ENCODE data around the gene TVP23C.
A peak's percentile ranks its signal among the peaks of the same experiment; 100 is the strongest.

TVP23C gene

GRCh38 chr17:15470536-15470935, 92.7 kb downstream of the TVP23C start:
- Histone ChIP-seq H3K27ac (ENCODE audit: low read depth, low read length) (no peak overlapping the region), H3K9ac (ENCODE audit: low read length) (no peak overlapping the region), H3K4me1 (ENCODE audit: insufficient read depth, low read length) (peaks cover 11% of the 10 kb centered on the region), H3K9me3 (ENCODE audit: low read length) (no peaks in the 10 kb centered on the region), H3K27me3 (ENCODE audit: control insufficient read depth in 1 of 2, insufficient read depth in 2 of 2, low read length in 2 of 2) (no peaks in the 10 kb centered on the region), H3K36me3 (ENCODE audit: insufficient read depth, low read length) (no peaks in the 10 kb centered on the region), H3K4me3 (ENCODE audit: low read depth in 1 of 2, low read length in 2 of 2) (no peak overlapping the region)

DNA sequence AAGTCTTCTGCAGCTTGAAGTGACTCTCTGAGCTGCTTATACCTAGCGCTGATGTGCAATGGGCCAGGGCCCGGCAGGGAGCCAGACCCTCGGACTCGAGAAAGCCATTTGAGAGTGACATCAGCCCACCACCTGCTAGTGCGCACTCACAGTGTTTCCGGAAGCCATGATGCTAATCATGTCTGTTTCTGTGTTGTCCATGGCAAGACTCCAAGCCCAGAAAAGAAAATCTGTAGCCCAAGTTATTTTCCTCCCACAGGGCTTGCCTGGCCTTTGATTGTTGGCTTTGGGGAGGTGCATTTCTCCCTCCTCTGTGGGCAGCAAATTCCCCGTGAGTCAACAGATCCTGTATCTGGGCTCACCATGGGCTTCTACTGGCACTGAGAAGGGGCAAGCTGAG, 94.0 kb downstream of the TVP23C start:
- Histone ChIP-seq H3K4me1 (ENCODE audit: insufficient read depth, low read length) (peaks cover 17% of the 10 kb centered on the region), H3K9me3 (ENCODE audit: low read length) (no peaks in the 10 kb centered on the region), H3K4me3 (ENCODE audit: low read depth in 1 of 2, low read length in 2 of 2) (no peak overlapping the region), H3K27me3 (ENCODE audit: control insufficient read depth in 1 of 2, insufficient read depth in 2 of 2, low read length in 2 of 2) (no peaks in the 10 kb centered on the region), H3K9ac (ENCODE audit: low read length) (no peak overlapping the region), H3K36me3 (ENCODE audit: insufficient read depth, low read length) (no peaks in the 10 kb centered on the region), H3K27ac (ENCODE audit: low read depth, low read length) (no peak overlapping the region)

- no peaks in the 10 kb centered on the region for H3K27me3 ChIP-seq (ENCODE audit: control insufficient read depth in 1 of 2, insufficient read depth in 2 of 2, low read length in 2 of 2)
- H3K36me3 ChIP-seq (ENCODE audit: insufficient read depth, low read length): no peaks in the 10 kb centered on the region
- no peak overlapping the region for H3K9ac ChIP-seq (ENCODE audit: low read length)
- no peak overlapping the region for H3K27ac ChIP-seq (ENCODE audit: low read depth, low read length)
- H3K9me3 ChIP-seq (ENCODE audit: low read length): no peaks in the 10 kb centered on the region
- H3K4me3 ChIP-seq (ENCODE audit: low read depth in 1 of 2, low read length in 2 of 2): no peak overlapping the region
- peaks cover 28% of the 10 kb centered on the region for H3K4me1 ChIP-seq (ENCODE audit: insufficient read depth, low read length)
Observed at GRCh38 chr17:15468126-15468525, 95.2 kb downstream of the TVP23C start.

GRCh38 chr17:15467592-15467991, 95.7 kb downstream of the TVP23C start, which contains the start of gene CDRT4:
Gene CDRT4 (minus strand): TSS chr17:15467621. CDS start chr17:15440238, 27,383 bp downstream.
- H3K4me1 ChIP-seq (ENCODE audit: insufficient read depth, low read length): peaks cover 33% of the 10 kb centered on the region
- H3K9me3 ChIP-seq (ENCODE audit: low read length): no peaks in the 10 kb centered on the region
- H3K9ac ChIP-seq (ENCODE audit: low read length): no peak within 1 kb of the TSS
- no peak within 1 kb of the TSS for H3K4me3 ChIP-seq (ENCODE audit: low read depth in 1 of 2, low read length in 2 of 2)
- H3K36me3 ChIP-seq (ENCODE audit: insufficient read depth, low read length): no peaks in the 10 kb centered on the region
- no peaks in the 10 kb centered on the region for H3K27me3 ChIP-seq (ENCODE audit: control insufficient read depth in 1 of 2, insufficient read depth in 2 of 2, low read length in 2 of 2)
- H3K27ac ChIP-seq (ENCODE audit: low read depth, low read length): no peak within 1 kb of the TSS

- Histone ChIP-seq H3K36me3 (ENCODE audit: insufficient read depth, low read length) (no peaks in the 10 kb centered on the region), H3K9ac (ENCODE audit: low read length) (no peak overlapping the region), H3K9me3 (ENCODE audit: low read length) (no peaks in the 10 kb centered on the region), H3K27me3 (ENCODE audit: control insufficient read depth in 1 of 2, insufficient read depth in 2 of 2, low read length in 2 of 2) (no peaks in the 10 kb centered on the region), H3K27ac (ENCODE audit: low read depth, low read length) (no peak overlapping the region), H3K4me3 (ENCODE audit: low read depth in 1 of 2, low read length in 2 of 2) (no peak overlapping the region), H3K4me1 (ENCODE audit: insufficient read depth, low read length) (peaks cover 36% of the 10 kb centered on the region)
Observed at GRCh38 chr17:15466131-15466530, 97.2 kb downstream of the TVP23C start.

GRCh38 chr17:15465045-15465701, 98.1 kb downstream of the TVP23C start:
- H3K4me1 ChIP-seq (ENCODE audit: insufficient read depth, low read length): peaks cover 39% of the 10 kb centered on the region
- H3K27ac ChIP-seq (ENCODE audit: low read depth, low read length): no peak overlapping the region
- no peaks in the 10 kb centered on the region for H3K36me3 ChIP-seq (ENCODE audit: insufficient read depth, low read length)
- H3K27me3 ChIP-seq (ENCODE audit: control insufficient read depth in 1 of 2, insufficient read depth in 2 of 2, low read length in 2 of 2): no peaks in the 10 kb centered on the region
- H3K9me3 ChIP-seq (ENCODE audit: low read length): no peaks in the 10 kb centered on the region
- no peak overlapping the region for H3K9ac ChIP-seq (ENCODE audit: low read length)
- no peak overlapping the region for H3K4me3 ChIP-seq (ENCODE audit: low read depth in 1 of 2, low read length in 2 of 2)

DNA sequence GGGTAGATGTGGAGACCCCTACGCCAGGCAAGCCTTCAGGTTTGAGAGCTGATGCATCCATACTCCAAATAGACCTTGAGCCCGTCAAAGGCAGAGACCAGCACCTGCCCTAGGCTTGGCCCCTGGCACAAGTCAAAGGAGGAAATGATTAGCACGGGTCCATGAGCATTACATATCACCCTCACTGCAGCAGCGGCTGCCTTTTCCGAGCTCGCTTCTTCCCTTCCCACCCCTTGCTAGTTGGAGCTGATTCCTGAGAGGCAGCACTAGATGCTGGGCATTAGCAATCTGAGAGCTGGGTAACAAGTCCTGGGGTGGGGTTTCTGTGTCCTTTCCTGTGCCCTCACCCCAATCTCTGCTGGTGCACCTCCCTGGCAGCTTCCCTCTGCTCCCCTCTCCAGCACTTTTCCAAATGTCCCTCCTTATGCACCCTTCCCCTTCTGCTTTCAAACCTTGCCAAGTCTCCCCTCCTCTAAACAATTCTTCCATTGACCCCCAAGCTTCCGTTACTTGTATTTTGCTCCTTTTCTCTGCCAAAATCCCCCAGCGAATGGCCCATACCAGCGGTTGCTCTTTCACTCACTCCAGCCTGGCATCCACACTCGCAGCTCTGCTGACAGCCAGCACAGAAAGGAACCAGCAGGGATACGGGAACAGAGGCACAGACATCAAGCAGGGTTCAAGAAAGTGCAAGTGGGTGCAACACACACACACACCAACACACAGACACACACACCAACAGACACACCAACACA, 98.9 kb downstream of the TVP23C start:
- H3K4me1 ChIP-seq (ENCODE audit: insufficient read depth, low read length): peaks cover 39% of the 10 kb centered on the region
- H3K36me3 ChIP-seq (ENCODE audit: insufficient read depth, low read length): no peaks in the 10 kb centered on the region
- H3K9ac ChIP-seq (ENCODE audit: low read length): no peak overlapping the region
- no peaks in the 10 kb centered on the region for H3K27me3 ChIP-seq (ENCODE audit: control insufficient read depth in 1 of 2, insufficient read depth in 2 of 2, low read length in 2 of 2)
- no peak overlapping the region for H3K4me3 ChIP-seq (ENCODE audit: low read depth in 1 of 2, low read length in 2 of 2)
- no peaks in the 10 kb centered on the region for H3K9me3 ChIP-seq (ENCODE audit: low read length)
- peak overlapping the region; percentile 22 for H3K27ac ChIP-seq (ENCODE audit: low read depth, low read length)

DNA sequence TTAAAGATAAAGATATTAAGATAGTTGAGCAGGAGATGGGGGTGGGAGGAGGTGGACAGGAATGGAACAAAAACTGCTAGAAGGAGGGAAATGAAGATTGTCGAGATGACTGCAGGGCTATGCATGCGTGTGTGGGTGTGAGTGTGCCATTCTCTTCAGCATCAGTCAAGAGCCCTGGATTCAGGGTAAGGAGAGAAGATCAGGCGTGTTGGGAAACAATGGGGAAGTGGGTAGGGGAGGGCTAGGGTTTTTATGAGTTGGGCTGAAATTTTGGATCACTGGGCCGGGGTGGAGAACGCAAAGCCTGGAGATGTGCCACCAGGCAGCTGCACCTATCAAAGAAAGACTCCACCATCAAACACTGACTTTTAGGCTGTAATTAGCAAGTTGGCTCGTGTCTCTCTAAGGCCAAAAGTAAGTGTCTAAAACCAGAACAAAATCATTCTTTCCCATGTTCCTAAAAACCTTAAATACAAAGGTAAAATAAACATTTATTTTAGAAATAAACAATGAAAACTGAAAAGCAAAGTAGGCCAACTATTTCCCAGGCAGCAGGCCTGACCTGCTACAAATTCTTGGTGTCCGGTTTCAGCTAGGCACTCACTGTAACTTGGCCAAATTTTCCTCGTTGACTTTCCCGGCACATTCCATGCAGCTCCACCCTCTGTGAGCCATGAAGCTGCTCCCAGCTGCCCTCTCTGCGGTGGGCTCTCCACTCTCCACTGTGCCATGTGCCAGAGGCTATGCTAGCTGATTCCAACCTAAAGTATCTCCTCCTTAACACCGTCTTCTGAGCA, 100.1 kb downstream of the TVP23C start:
- Histone ChIP-seq H3K9ac (ENCODE audit: low read length) (no peak overlapping the region), H3K27ac (ENCODE audit: low read depth, low read length) (peak overlapping the region; percentile 21), H3K9me3 (ENCODE audit: low read length) (no peaks in the 10 kb centered on the region), H3K4me3 (ENCODE audit: low read depth in 1 of 2, low read length in 2 of 2) (no peak overlapping the region), H3K36me3 (ENCODE audit: insufficient read depth, low read length) (no peaks in the 10 kb centered on the region), H3K27me3 (ENCODE audit: control insufficient read depth in 1 of 2, insufficient read depth in 2 of 2, low read length in 2 of 2) (no peaks in the 10 kb centered on the region), H3K4me1 (ENCODE audit: insufficient read depth, low read length) (peaks cover 40% of the 10 kb centered on the region)

DNA sequence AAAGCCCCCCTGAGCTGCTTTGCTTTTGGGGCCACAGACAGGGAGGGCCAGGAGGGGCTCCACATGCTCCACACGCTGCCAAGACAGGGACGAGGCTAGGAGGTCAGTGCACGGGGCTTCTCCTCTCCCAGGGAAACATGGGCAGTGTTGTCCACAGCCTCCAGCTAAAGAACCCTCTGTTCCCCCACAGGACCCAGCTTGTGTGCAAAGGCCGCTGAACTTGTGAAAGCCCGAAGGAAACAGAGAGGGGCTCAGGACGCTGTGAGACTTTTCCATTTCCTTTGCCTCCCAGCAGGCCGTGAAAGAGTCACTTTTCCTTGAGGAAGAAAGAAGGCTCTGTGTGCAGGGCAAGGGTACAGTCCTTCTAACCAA, 105.6 kb downstream of the TVP23C start:
- H3K9ac ChIP-seq (ENCODE audit: low read length): peak overlapping the region; percentile 15
- no peaks in the 10 kb centered on the region for H3K36me3 ChIP-seq (ENCODE audit: insufficient read depth, low read length)
- peaks cover 37% of the 10 kb centered on the region for H3K4me1 ChIP-seq (ENCODE audit: insufficient read depth, low read length)
- no peaks in the 10 kb centered on the region for H3K9me3 ChIP-seq (ENCODE audit: low read length)
- H3K4me3 ChIP-seq (ENCODE audit: low read depth in 1 of 2, low read length in 2 of 2): peak overlapping the region in 1 of 2 donors; percentile 50
- H3K27ac ChIP-seq (ENCODE audit: low read depth, low read length): peak overlapping the region; percentile 78
- H3K27me3 ChIP-seq (ENCODE audit: control insufficient read depth in 1 of 2, insufficient read depth in 2 of 2, low read length in 2 of 2): no peaks in the 10 kb centered on the region

DNA sequence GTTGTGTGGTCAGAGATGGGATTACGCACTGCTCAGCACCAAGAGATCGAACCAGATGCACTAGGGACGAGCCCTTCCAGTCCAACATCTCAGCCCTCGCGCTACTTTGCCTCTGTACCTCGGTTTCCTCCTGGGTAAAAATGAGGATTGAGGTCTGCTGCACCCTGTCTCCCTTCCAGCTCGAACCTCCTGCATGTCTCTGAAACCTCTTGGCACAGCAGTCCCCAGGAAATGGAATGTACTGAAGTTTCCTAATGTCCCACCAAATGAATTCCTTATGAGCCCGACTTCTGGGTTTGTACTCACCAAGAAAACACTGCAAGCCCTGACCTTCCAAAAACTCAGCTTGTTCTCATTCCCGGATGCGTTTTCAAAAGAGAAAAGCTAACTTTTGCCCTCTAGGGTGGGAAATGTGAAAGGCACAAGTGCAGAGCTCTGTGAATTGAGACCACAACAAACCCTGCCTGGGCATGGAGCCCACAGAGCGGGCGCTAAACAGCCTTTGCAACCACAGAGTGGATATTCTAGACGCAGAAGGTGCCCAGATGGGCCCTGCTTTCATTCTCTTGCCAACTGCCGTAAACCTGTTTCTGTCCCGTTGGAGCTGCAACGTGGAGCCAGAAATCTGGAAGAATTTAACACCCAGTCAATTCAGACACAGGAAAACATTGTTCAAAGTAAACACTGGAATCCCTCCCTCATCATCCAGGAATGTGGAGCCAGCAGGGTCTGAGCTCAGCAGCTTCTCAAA, 106.1 kb downstream of the TVP23C start:
- H3K27me3 ChIP-seq (ENCODE audit: control insufficient read depth in 1 of 2, insufficient read depth in 2 of 2, low read length in 2 of 2): no peaks in the 10 kb centered on the region
- peaks cover 34% of the 10 kb centered on the region for H3K4me1 ChIP-seq (ENCODE audit: insufficient read depth, low read length)
- H3K27ac ChIP-seq (ENCODE audit: low read depth, low read length): peak overlapping the region; percentile 78
- H3K9me3 ChIP-seq (ENCODE audit: low read length): no peaks in the 10 kb centered on the region
- H3K36me3 ChIP-seq (ENCODE audit: insufficient read depth, low read length): no peaks in the 10 kb centered on the region
- peak overlapping the region; percentile 33 to 50 for H3K4me3 ChIP-seq (ENCODE audit: low read depth in 1 of 2, low read length in 2 of 2)
- H3K9ac ChIP-seq (ENCODE audit: low read length): peak overlapping the region; percentile 15

DNA sequence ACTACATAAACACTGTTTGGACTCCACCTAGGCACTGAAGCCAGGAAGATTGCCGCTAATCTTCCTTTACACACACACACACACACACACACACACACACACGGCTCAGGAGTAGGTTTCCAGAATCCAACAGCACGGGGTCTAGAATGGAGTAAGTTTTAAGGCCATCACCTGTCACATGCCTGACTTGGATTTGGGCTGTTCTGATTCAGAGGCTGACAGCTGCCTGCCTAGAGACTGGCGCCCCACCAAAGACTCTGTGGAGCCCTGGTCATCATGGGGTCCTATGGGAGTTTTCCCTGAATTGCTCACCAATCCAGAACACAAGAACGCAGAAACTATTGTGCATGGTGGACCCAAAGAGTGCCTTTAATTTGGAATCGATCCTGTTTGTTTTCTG, 106.8 kb downstream of the TVP23C start:
- no peaks in the 10 kb centered on the region for H3K36me3 ChIP-seq (ENCODE audit: insufficient read depth, low read length)
- peak overlapping the region in 1 of 2 donors; percentile 50 for H3K4me3 ChIP-seq (ENCODE audit: low read depth in 1 of 2, low read length in 2 of 2)
- no peaks in the 10 kb centered on the region for H3K27me3 ChIP-seq (ENCODE audit: control insufficient read depth in 1 of 2, insufficient read depth in 2 of 2, low read length in 2 of 2)
- H3K9me3 ChIP-seq (ENCODE audit: low read length): no peaks in the 10 kb centered on the region
- peaks cover 34% of the 10 kb centered on the region for H3K4me1 ChIP-seq (ENCODE audit: insufficient read depth, low read length)
- H3K9ac ChIP-seq (ENCODE audit: low read length): no peak overlapping the region
- H3K27ac ChIP-seq (ENCODE audit: low read depth, low read length): peak overlapping the region; percentile 78

Measured in muscle layer of colon (tissue), 2 donors.